Rectal smooth muscle tissue (tissue), 1 donor: ENCODE measurements around the gene RPS6KA3.
A peak's percentile ranks its signal among the peaks of the same experiment; 100 is the strongest.

ENCODE experiments used
- H3K27ac ChIP-seq: one replicate; pipeline ENCODE4 v1.7.0; 2013; ENCODE audit warnings: low read depth, low read length, inconsistent platforms
- H3K27me3 ChIP-seq: one replicate; pipeline ENCODE4 v1.7.0; 2013; ENCODE audit warnings: low read length; ENCODE audit not compliant: control insufficient read depth, insufficient read depth
- H3K36me3 ChIP-seq: one replicate; pipeline ENCODE4 v1.7.0; 2013; ENCODE audit warnings: low read length; ENCODE audit not compliant: control insufficient read depth, insufficient read depth
- H3K4me1 ChIP-seq: one replicate; pipeline ENCODE4 v1.7.0; 2013; ENCODE audit warnings: low read length; ENCODE audit not compliant: control insufficient read depth, insufficient read depth
- H3K4me3 ChIP-seq: one replicate; pipeline ENCODE4 v1.7.0; 2013; ENCODE audit warnings: low read length
- H3K9ac ChIP-seq: one replicate; pipeline ENCODE4 v1.7.0; 2013; ENCODE audit warnings: low read length

The RPS6KA3 gene

DNA sequence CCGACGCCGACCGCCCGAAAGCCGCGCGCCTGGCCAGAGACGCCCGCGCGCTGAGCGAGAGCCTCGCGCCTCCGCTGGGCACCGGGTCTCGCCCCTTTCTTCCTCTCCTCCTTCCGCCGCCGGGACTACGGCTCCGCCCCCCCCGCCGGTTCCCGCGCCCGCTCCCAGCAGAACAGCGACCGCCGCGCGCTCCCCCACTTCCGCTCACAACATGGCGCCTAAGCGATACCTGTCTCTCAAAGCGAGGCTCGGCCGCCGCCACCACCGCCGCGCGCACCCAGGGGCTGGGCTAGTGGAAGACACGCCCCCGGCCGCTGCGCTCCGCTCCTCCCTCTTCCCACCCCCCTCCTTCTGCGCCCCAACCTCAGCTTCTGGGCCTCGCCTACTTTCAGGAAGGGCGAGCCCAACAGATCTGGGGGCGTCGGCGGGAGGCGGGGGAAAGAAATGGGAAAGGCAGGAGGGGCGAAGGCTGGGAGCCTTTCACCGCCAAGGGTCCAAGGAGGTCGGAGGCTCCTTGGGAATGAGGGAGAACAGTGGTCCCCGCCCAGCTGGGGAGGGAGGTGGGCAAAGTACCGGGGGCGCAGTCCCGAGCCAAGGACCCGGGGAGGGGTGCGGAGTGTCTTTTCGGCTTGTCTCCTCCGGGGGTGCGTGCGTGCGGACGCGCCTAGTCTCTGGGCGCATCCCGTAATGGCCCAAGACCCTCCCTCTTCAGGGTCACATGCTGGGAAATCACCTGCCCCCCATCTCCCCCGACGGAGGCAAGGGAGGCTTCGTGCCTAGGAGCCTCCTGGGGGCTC, at the start of gene RPS6KA3:
TSS of gene RPS6KA3 (minus strand) at position 100 of the 797 bp plus-strand sequence. CDS start 277 bp downstream, outside the sequence.
- Histone ChIP-seq H3K36me3 (no peaks in the 10 kb centered on the region), H3K27ac (peak within 1 kb of the TSS; percentile 87), H3K9ac (peak within 1 kb of the TSS; percentile 88)

DNA sequence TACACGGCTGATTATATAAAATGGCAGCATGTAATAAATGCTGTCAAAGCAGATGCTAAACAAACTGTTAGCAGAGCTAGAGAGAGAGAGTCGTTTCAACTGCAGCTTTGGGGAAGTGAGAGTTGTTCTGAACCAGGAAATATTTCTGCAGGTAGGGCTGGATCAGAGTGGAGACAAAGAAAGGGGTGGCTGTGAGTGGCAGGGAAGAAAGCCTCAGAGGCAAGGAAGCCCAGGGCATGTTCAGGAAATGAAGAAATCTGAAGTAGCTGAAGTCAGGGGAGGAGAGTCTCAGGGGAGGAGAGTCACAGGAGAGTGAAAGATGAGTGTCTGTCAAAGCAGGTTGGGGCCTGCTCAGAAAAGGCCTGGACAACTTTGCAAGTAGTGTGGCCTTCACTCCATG, 48.4 kb upstream of the RPS6KA3 start:
- Histone ChIP-seq H3K27me3 (no peaks in the 10 kb centered on the region), H3K4me3 (no peak overlapping the region), H3K27ac (no peak overlapping the region), H3K36me3 (no peaks in the 10 kb centered on the region), H3K4me1 (no peaks in the 10 kb centered on the region), H3K9ac (no peak overlapping the region)

More for the DNA sequence above, at the start of gene RPS6KA3:
- H3K4me3 ChIP-seq, result peak within 1 kb of the TSS; percentile 84
- H3K27me3 ChIP-seq, result no peaks in the 10 kb centered on the region
- no peaks in the 10 kb centered on the region for H3K4me1 ChIP-seq

DNA sequence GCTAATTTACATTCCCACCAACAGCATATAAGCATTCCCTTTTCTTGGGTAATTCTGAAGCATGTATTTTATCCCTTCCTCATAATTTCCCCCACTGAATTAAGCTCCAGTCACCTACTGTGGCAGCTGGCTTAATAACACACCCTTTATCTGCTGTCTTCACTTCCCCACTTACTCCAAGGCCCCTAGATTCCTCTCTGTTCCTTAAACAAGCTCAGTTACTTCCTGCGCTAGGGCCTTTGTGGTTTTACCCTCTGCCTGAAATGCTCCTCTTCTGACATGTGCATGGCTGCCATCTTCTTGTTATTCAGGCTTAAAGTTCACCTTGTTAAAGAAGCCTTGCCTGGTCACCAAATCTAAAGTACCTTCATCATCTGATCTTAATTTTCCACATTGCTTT, 47.2 kb upstream of the RPS6KA3 start:
- Histone ChIP-seq H3K27me3 (no peaks in the 10 kb centered on the region), H3K27ac (no peak overlapping the region), H3K4me1 (no peaks in the 10 kb centered on the region), H3K36me3 (no peaks in the 10 kb centered on the region), H3K4me3 (no peak overlapping the region), H3K9ac (no peak overlapping the region)

DNA sequence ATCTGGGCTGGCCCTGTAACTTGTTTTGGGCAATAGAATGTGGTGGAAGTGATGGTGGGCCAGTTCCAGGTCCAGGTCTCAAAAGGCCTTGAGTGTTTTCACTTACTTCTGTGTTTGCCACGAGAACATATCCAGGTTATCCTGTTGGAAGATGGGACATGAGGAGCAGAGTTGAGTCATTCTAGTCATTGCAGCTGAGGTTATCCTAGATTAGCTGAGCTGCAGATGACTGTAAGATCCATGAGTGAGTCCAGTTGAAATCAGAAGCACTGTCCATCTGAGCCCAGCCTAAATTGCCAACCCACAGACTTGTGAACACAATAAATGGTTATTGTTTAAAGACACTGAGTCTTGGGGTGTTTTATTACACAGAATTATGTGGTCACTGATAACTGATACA, 45.3 kb upstream of the RPS6KA3 start:
- Histone ChIP-seq H3K4me3 (no peak overlapping the region), H3K9ac (no peak overlapping the region), H3K36me3 (no peaks in the 10 kb centered on the region), H3K27me3 (no peaks in the 10 kb centered on the region), H3K27ac (no peak overlapping the region), H3K4me1 (no peaks in the 10 kb centered on the region)

DNA sequence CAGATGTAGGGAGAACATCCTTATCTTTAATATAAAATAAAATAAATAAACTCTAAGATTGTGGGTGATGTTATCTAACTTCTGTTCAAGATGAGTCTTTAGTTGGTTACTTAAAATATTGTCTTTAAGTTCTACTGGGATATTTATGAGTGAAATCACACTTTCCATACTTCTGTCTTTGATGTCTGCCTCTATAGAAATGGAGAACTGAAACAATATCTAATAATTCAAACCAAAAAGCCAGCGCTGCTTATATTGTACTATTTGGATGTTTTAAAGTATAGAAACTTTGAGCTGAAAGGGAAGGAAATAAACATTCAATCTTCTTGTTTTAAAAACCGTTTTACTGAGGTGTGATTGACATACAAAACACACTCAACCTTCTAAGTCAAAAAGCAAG, 44.8 kb upstream of the RPS6KA3 start:
- no peaks in the 10 kb centered on the region for H3K4me1 ChIP-seq
- H3K27me3 ChIP-seq, result peaks cover 4% of the 10 kb centered on the region
- no peak overlapping the region for H3K9ac ChIP-seq
- no peak overlapping the region for H3K4me3 ChIP-seq
- no peak overlapping the region for H3K27ac ChIP-seq
- no peaks in the 10 kb centered on the region for H3K36me3 ChIP-seq

- H3K27ac ChIP-seq, result no peak overlapping the region
- no peak overlapping the region for H3K4me3 ChIP-seq
- peaks cover 4% of the 10 kb centered on the region for H3K27me3 ChIP-seq
- no peaks in the 10 kb centered on the region for H3K36me3 ChIP-seq
- H3K9ac ChIP-seq, result no peak overlapping the region
- no peaks in the 10 kb centered on the region for H3K4me1 ChIP-seq
These were observed 43.1 kb upstream of the RPS6KA3 start for GRCh38 chrX:20309806-20310205.

GRCh38 chrX:20306668-20307067, 40.0 kb upstream of the RPS6KA3 start:
- no peak overlapping the region for H3K9ac ChIP-seq
- no peaks in the 10 kb centered on the region for H3K36me3 ChIP-seq
- H3K4me3 ChIP-seq, result no peak overlapping the region
- H3K27me3 ChIP-seq, result peaks cover 4% of the 10 kb centered on the region
- H3K27ac ChIP-seq, result no peak overlapping the region
- no peaks in the 10 kb centered on the region for H3K4me1 ChIP-seq

- Histone ChIP-seq H3K27ac (no peak overlapping the region), H3K9ac (no peak overlapping the region), H3K36me3 (no peaks in the 10 kb centered on the region), H3K4me1 (no peaks in the 10 kb centered on the region), H3K27me3 (no peaks in the 10 kb centered on the region), H3K4me3 (no peak overlapping the region)
These were observed 34.1 kb upstream of the RPS6KA3 start for GRCh38 chrX:20300822-20301221.

GRCh38 chrX:20294957-20295356, 28.2 kb upstream of the RPS6KA3 start:
- H3K4me1 ChIP-seq, result no peaks in the 10 kb centered on the region
- no peak overlapping the region for H3K4me3 ChIP-seq

GRCh38 chrX:20294284-20294683, 27.6 kb upstream of the RPS6KA3 start:
- no peak overlapping the region for H3K27ac ChIP-seq
- no peaks in the 10 kb centered on the region for H3K27me3 ChIP-seq
- H3K4me1 ChIP-seq, result no peaks in the 10 kb centered on the region
- no peak overlapping the region for H3K4me3 ChIP-seq
- no peak overlapping the region for H3K9ac ChIP-seq
- H3K36me3 ChIP-seq, result no peaks in the 10 kb centered on the region

More at GRCh38 chrX:20294957-20295356, 28.2 kb upstream of the RPS6KA3 start:
- Histone ChIP-seq H3K36me3 (no peaks in the 10 kb centered on the region), H3K9ac (no peak overlapping the region), H3K27ac (no peak overlapping the region), H3K27me3 (no peaks in the 10 kb centered on the region)

- H3K4me3 ChIP-seq, result no peak overlapping the region
- no peaks in the 10 kb centered on the region for H3K4me1 ChIP-seq
- no peaks in the 10 kb centered on the region for H3K36me3 ChIP-seq
- H3K27ac ChIP-seq, result no peak overlapping the region
- H3K27me3 ChIP-seq, result no peaks in the 10 kb centered on the region
- no peak overlapping the region for H3K9ac ChIP-seq
These were observed 18.8 kb upstream of the RPS6KA3 start for GRCh38 chrX:20285511-20285910.

- Histone ChIP-seq H3K4me3 (no peak overlapping the region), H3K27ac (no peak overlapping the region), H3K4me1 (no peaks in the 10 kb centered on the region), H3K27me3 (no peaks in the 10 kb centered on the region), H3K9ac (no peak overlapping the region), H3K36me3 (no peaks in the 10 kb centered on the region)
These were observed 18.3 kb upstream of the RPS6KA3 start for GRCh38 chrX:20284992-20285391.

- Histone ChIP-seq H3K27ac (no peak overlapping the region), H3K4me1 (no peaks in the 10 kb centered on the region), H3K27me3 (no peaks in the 10 kb centered on the region), H3K36me3 (no peaks in the 10 kb centered on the region), H3K4me3 (no peak overlapping the region), H3K9ac (no peak overlapping the region)
These were observed 17.7 kb upstream of the RPS6KA3 start for GRCh38 chrX:20284444-20284843.
